Measurements from ENCODE around the gene BARX2.

DNA sequence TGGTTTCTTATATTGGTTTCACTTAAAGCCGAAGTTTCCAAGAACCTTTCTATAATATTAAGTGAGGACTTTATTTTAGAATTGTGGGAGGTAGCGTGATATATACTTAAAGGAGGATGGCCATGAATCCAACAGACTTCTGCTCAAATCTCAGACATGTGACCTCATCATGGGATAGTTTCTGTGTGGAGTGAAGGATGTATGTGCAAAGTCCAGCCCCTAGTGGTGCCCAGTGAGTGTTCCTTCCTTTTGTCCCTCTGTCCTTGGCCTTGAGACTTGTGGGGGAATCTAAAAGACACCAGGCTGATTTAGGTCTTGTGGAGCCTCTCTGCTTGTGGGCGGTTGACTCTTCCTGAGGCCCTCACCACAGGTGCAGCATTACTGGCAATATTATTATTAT, 43.7 kb downstream of the BARX2 start:
- TF ChIP-seq ZNF354C (tag by site-specific recombination; IDR thresholded peaks at IDR 0.05; ENCODE audit: borderline replicate concordance, low read depth), result no peak
- TF ChIP-seq, protein P1, sequence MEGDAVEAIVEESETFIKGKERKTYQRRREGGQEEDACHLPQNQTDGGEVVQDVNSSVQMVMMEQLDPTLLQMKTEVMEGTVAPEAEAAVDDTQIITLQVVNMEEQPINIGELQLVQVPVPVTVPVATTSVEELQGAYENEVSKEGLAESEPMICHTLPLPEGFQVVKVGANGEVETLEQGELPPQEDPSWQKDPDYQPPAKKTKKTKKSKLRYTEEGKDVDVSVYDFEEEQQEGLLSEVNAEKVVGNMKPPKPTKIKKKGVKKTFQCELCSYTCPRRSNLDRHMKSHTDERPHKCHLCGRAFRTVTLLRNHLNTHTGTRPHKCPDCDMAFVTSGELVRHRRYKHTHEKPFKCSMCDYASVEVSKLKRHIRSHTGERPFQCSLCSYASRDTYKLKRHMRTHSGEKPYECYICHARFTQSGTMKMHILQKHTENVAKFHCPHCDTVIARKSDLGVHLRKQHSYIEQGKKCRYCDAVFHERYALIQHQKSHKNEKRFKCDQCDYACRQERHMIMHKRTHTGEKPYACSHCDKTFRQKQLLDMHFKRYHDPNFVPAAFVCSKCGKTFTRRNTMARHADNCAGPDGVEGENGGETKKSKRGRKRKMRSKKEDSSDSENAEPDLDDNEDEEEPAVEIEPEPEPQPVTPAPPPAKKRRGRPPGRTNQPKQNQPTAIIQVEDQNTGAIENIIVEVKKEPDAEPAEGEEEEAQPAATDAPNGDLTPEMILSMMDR (tag by site-specific recombination; IDR thresholded peaks at IDR 0.05), result no peak
- no peak for TF ChIP-seq MEIS1 (CRISPR knock-in tag; IDR thresholded peaks at IDR 0.05; ENCODE audit: borderline replicate concordance)
- TF ChIP-seq TRIM28 (IDR thresholded peaks at IDR 0.05; ENCODE audit: borderline replicate concordance, low read length), result no peak
- TF ChIP-seq ZBTB48 (tag by site-specific recombination; IDR thresholded peaks at IDR 0.05), result no peak
- TF ChIP-seq HOXC10 (CRISPR knock-in tag; IDR thresholded peaks at IDR 0.05), result no peak
- no peak for TF ChIP-seq ZNF776 (tag by site-specific recombination; IDR thresholded peaks at IDR 0.05; ENCODE audit: borderline replicate concordance)

All from HEK293 (cell line).